ENCODE measurements around the gene EIF1B.

DNA sequence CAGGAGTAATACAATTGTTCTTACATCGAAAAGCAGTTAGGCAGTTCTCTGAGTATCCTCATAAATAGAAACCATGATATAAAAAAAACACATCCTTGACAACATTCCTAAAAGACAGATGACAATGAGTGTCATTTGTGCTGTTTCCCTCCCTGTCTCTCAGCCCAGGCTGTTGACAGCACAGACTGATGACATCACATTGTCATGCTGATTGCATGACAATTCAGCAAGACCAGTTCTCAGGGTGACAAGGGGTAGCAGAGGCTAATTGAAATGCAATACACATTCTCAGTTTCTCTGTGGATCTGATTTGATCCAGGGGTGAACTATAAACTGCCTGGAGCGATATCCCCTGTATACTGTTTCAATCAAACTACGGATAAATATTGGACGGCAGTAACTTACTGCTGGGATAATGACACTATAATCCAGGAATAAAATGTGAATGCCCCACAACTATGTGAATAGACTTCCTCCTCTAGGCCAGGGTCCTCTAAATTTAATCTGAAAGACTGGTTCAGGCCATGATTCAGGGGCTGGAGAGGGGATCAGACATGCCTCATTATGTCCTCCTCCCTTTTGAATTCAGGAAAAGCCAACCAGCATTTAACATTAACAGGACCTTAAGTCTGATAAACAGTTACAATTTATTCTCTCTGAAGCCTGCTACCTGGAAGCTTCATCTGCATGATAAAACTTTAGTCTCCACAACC, 16.7 kb upstream of the EIF1B start:
- TF ChIP-seq, protein P1, sequence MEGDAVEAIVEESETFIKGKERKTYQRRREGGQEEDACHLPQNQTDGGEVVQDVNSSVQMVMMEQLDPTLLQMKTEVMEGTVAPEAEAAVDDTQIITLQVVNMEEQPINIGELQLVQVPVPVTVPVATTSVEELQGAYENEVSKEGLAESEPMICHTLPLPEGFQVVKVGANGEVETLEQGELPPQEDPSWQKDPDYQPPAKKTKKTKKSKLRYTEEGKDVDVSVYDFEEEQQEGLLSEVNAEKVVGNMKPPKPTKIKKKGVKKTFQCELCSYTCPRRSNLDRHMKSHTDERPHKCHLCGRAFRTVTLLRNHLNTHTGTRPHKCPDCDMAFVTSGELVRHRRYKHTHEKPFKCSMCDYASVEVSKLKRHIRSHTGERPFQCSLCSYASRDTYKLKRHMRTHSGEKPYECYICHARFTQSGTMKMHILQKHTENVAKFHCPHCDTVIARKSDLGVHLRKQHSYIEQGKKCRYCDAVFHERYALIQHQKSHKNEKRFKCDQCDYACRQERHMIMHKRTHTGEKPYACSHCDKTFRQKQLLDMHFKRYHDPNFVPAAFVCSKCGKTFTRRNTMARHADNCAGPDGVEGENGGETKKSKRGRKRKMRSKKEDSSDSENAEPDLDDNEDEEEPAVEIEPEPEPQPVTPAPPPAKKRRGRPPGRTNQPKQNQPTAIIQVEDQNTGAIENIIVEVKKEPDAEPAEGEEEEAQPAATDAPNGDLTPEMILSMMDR (IDR thresholded peaks at IDR 0.05): no peak
- no peak for TF ChIP-seq POLR2A (IDR thresholded peaks at IDR 0.05)
